Activated CD4-positive, alpha-beta T cell treated with anti-CD3 and anti-CD28 coated beads, Interleukin-2, amount 50 U/mL, for 4 hours (primary cell): Measurements from ENCODE around the gene POU6F2.

Experiments used
- DNase-seq, 2 experiments: peaks; one replicate each; pipeline ENCODE4 v3.0.0-alpha.2; 2020

The POU6F2 gene

GRCh38 chr7:39408906-39409305 lies 431.2 kb downstream of the POU6F2 start:
- DNase-seq = no peak

DNA sequence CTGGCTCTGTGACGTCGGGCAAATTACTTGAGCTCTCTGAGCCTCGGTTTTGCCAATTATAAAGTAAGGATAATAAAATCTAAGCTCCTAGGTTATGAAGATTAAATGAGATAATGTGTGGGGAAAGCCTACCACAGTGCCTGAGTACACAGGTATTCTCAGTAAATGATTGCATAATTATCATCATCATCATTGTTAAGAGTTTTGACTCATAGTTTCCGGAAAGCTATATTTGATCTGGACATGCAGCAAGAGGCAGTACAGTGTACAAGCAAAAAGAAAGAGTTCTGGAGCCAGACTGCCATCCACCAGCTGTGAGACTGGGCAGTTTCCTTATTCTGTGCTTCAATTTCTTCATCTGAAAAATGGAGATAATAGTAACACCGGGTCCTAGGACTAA lies 432.9 kb downstream of the POU6F2 start:
- no peak for DNase-seq

DNA sequence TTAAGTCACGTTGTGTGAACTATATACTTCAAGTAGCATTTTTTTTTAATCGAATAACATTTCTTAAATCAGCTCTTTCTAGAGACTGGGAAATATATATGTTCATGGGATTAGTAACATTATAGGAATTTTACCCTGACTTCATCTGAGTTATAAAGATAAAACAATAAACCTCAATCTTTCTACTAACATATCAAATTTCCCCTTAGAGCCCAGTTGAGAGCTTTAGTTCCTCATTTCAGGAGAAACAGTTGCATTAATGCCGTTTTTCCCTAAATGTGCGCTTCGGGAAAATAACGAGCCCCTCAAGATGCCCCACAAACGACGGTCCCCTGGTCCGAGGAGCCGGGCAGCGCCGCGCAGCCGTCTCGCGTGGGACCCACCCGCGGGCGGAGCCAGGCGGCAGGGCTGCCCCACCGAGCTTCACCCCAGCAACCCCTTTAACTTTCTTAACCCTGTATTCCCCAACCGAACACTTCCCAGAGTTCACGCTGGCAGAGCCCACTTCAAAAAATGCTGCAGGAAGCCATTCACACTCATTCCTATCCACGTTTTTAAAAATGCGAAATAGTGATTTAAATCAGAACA lies 436.0 kb downstream of the POU6F2 start:
- DNase-seq = no peak

DNA sequence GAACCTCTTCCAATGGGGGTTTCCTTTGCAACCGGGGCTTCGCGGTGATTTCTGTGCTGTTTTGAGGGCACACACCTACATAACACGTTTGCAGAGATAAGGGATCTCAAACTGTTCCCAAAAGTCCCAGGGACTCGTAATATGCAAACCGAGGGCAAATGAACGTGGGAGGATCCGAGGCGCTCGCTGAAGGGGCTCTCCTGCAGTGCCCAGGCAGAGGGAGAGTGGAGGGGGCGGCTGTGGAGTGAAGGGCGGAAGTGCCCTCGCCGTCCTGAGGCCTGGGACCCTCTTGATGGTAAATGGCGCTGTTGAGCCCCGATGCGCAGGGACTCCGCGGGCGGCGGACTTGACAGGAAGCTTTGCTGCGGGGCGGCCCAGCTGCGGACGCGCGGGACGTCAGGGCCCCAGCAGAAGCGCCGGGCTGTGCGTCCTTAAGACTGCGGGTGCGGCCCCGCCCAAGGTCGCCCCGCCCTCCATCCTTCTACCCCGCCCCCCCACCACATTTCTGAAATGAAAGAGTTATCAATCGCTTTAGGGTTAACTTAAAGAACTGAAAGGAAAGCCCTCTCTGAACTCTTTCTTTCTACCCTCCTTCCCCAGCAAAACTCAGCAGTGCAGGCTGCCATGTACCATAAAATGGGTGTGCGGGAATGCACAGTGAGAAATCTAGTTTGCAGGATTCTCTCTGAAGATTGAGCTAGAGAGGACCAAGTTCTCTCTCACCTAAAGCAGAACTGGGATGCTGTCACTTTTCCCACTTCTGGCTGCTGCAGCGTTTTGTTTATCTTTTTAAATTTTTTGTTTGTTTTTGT lies 436.7 kb downstream of the POU6F2 start:
- DNase-seq = peak in 1 of 2 experiments; percentile 1

- no peak for DNase-seq
Measured at GRCh38 chr7:39415091-39415787, 437.5 kb downstream of the POU6F2 start.

DNA sequence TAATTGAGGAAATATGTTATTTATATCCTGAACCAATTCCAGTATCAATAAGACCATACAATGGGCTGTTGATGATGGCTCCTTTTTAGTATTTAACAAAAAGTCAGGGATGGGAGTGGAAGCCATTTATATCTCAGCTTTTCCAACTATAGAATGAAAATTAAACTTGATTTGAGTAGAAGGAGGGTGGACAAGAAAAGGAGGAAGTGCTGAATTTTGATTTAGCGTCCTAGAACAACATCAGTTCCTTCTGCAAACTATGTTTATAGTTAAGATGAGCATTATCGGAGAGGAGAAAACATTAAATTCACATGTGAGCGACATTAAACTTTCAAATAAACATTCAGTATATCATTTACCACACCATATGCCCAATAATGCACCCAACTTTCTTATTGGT lies 439.2 kb downstream of the POU6F2 start:
- DNase-seq = no peak

DNA sequence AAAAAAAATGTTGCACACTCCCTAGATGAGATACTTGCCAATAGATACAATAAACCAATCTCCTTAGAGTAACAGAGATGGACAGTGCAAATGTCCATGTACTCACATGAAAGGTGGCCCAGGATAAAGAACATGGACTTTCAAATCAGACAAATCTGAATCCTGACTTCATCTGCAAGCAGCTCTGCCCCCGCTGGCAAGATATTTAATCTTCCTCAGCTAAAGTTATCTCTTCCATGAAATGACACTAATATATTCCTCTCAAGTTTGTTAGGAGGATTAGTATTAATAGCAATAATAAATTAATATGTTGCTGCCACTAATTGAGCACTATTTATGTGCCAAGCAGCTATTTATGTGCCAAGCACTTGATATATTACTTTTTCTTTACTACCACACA lies 439.9 kb downstream of the POU6F2 start:
- DNase-seq = no peak

DNA sequence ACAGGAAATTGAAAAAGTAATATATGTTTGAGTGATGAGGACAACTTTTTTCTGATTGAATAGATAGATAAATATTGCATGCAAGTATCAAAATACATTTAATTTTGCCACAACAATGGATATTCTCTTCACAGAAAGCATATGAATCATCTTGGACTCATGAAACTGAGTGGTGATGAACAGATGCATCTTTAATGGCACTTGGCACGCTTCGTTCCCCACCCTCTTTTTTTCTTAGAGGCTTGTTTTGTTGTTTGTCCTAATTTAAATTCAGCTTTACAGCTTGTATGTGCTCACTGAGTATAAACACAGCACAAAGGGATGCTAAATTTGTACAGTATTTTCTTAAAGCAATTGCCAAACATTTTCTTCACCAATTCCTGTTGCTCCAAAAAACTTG lies 443.5 kb downstream of the POU6F2 start:
- DNase-seq = no peak

DNA sequence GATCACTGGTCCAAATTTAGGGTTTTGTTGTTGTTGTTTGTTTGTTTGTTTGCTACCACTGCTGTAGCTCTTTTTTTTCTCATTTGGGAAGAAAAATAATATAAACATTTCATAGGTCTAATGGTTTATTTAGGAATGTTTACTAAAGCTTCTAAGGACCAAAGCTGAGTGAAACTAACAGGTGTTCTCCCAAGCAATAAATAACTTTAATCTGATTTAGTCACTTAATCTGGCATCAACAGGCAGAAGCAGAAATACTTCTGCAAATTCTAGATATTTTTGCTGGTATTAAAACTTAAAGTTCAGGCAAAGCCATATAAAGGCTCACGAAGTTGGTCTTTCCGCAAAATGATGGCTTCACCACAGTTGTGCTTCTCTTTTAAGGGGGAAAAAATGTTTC lies 444.0 kb downstream of the POU6F2 start:
- no peak for DNase-seq

- DNase-seq = no peak
Measured at GRCh38 chr7:39428221-39428620, 450.5 kb downstream of the POU6F2 start.

GRCh38 chr7:39429421-39429820 lies 451.7 kb downstream of the POU6F2 start:
- DNase-seq = no peak

DNA sequence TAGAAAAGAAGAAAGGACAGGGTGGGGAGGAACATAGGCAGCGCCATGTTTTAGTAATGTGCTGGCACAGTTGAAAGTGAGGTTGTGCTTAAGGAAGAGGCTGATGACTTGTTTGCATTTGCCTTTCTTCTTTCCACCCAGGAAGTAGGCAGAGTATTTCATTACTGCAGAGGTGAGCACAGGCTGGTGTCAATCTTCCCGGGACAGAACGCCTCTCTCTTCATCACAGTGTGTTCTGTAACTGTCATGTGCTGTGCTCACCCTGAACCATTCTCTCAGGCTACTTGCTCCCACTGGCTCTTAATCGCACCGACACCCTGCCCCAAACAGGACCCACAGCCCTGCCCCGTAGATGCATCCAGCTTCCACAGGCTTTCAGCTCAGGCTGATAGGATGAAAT lies 452.7 kb downstream of the POU6F2 start:
- DNase-seq = no peak

- no peak for DNase-seq
Measured at GRCh38 chr7:39430909-39431641, 453.4 kb downstream of the POU6F2 start.

- no peak for DNase-seq
Measured at GRCh38 chr7:39432368-39432767, 454.7 kb downstream of the POU6F2 start.

GRCh38 chr7:39432807-39433416 lies 455.2 kb downstream of the POU6F2 start:
- no peak for DNase-seq

GRCh38 chr7:39433550-39433949 lies 455.8 kb downstream of the POU6F2 start:
- DNase-seq = no peak

DNA sequence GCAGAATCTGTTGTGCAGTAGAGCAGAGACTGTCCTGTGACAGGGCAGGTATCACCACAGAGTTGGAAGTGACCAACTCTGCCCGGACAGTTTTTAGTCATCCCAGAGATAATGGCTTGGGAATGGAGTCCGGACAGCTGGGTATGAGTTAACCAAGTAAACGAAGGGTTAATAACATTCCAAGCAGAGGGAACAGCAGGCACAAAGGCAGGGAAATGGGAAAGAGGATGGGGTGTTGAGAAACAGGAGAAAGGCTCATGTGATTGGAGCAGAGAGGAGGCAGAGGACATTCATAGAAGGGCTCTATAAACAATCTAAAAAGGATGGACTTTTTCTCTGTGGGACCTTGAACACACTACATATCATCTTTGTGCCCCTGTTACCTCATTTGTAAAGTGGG lies 456.3 kb downstream of the POU6F2 start:
- no peak for DNase-seq

DNA sequence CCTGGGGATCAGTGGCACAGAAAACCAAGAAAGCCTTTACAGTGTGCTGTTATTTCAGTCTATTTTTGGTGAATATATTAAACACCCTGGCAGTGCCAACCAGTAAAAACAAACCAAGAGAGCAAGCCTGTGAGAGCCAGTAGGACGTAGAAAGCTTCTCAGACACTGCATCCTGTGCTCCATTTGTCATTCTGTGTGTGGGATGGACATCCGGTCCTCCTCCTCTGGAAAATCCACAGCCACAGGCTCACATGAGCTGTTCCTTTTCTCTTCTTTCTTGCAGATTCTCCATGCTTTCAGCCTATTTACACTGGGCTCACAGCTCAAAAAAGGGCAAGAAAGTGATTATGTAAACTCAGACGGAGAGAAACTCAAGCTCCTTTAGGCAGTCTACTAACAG lies 468.8 kb downstream of the POU6F2 start:
- no peak for DNase-seq

GRCh38 chr7:39451901-39452300 lies 474.2 kb downstream of the POU6F2 start:
- DNase-seq = no peak

GRCh38 chr7:39453743-39454355 lies 476.1 kb downstream of the POU6F2 start:
- peak; percentile 17 to 19 for DNase-seq

DNA sequence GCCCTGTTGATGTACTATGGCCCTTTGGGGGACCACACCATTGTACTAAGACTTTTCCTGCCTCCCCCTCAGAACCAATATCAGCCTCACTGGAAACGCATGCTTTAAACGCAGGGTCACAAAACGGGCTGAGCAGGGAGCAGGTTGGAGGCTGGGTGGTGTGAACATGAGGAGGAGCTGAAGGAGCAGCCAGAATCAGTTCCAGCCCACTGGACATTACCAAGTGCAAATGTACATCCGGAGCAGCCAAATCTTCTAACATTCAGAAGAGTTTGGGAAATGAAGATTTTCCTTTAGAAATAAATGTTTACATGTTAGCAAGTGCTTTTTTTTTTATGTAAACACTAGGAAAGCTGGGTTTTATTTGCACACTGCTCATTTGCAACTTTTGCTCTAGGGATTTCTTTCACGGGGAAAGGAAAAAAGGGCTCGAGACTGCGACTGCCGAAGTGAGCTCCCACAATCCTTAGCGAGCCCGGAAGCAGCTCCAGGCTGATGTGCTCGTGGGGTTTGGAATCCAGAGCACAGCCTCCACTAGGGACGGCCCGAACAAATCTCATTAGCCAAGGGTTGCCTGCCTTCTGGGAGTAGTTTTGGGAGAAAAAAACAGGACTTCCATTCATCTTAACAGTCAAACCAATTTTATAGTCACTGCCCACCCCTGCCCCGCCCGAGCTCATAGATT lies 480.5 kb downstream of the POU6F2 start:
- DNase-seq = no peak

GRCh38 chr7:39459636-39460035 lies 481.9 kb downstream of the POU6F2 start:
- DNase-seq = no peak
